GM21447 (cell line): Measurements from ENCODE around the gene PIK3CB.
"Not testable (repeated sequence)": the region's sequence is repeated elsewhere in the genome, so short reads cannot be mapped to it uniquely, and the experiment has no call there.

Experiments
- ATAC-seq: cut with Tn5 transposase; IDR thresholded peaks from one replicate; pipeline ENCODE4 v1.9.1; 2021; ENCODE audit not compliant: unreplicated experiment

PIK3CB gene

DNA sequence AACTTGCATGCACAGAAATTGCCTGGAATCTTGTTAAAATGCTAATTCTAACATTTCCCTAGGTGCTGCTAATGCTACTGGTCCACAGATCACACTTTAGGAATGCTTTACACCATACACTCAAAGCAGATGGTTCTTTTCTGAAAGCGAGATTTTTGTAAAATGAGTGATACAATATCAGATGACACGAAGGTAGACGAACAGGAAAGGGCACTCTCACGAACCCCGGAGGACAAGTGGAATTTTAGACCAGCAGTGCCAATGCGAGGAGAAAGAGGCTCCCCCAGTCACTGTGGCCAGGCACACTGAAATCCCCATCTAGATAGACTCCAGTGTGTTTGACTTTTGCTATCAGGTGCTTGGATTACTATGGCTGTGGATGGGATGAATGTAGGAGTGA, 205.2 kb downstream of the PIK3CB start:
- ATAC-seq, result no peak

DNA sequence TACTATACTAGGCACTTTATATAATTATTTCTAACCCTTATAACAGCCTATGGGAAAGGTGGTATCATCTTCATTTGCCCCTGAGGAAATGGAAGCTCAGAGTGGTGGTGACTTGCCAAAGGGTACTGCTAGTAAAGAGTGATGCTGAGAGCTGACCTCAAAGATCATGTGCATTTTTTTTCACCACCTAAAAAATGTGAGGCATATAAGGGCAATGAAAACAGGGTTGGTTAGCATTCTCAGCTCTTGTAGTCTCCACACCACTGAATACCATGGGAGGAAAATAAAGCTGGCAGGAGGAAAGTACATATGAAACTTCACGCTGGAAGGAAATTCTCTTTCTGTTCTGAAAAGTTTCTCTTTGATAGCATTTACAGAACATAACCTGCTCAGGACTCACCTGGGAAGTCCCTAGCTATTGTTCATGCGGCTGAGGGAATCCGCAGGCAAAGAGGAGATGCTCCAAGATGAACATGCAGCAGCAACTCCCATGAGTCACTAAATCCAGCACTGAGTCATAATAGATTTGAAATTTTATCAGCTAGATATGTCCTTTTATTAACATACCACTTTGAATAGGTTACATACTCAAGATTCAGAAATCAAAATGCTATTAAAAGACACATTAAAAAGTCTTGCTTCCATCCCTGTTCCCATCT, 208.9 kb downstream of the PIK3CB start:
- no peak for ATAC-seq

DNA sequence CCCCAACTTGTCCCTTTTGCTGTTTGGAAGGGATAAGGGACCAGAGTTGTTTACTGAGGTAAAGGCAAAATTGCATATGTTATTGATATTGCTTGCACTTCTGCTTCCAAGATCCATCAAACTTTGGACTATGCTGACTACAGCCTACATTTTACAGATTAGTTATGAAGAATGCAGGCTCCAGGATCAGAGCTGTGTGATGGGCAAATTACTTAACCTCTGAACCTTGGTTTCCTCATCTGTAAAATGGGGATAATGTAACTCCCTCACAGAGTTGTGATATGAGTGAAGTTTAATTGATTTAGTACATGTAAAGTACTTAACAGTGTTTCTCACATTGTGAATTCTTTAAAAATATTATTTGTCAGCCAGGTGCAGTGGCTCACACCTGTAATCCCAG, 210.2 kb downstream of the PIK3CB start:
- ATAC-seq, result no peak

DNA sequence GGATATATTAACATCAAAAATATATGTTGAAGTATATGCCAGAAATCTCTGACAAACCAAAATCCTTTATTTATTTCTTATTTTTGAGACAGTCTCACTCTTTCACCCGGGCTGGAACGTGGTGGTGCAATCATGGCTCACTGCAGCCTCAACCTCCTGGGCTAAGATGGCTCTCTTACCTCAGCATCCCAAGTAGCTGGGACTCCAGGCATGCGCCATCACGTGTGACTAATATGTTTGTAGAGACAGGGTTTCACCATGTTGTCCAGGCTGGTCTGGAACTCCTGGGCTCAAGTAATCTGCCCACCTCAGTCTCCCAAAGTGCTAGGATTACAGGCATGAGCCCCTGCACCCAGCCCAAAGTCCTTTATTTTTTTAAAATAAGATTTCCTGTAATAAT, 214.3 kb downstream of the PIK3CB start:
- no peak for ATAC-seq

DNA sequence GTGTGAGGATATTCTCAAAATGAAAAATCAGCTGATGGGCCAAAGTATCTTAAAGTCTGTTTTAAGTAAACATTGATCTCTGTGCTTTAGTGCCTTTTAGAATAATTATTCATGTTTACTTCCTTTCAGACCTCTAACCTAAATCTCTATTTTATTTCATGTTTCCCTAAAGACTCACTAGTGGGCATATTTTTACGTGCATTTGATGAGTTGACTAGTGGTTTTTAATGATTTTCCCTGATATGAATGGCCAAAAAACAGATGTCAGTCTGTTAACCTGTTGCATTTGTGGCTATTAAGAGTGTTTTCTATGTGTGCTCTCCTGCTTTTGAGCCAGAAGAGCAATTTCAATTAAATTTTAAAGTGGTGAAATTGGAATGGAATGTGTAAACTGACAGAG, 219.3 kb downstream of the PIK3CB start:
- ATAC-seq, result no peak

DNA sequence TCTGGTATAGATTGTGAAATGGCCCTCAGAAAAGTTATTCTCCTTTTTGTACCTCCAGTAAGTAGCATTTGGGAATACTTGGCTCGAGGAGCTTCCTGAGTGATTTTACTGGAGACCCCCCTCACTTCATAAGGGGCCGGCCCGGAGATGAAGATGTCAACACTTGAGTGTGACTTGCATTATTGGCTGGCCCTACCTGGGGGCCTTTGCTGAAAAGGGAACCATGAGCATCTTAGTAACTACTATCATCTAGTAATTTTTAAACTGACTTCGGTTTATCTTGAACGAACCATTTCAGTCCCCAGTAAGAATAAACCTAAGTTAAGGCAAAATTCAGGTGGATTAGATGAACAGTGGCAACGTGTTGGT, 224.8 kb downstream of the PIK3CB start:
- no peak for ATAC-seq

DNA sequence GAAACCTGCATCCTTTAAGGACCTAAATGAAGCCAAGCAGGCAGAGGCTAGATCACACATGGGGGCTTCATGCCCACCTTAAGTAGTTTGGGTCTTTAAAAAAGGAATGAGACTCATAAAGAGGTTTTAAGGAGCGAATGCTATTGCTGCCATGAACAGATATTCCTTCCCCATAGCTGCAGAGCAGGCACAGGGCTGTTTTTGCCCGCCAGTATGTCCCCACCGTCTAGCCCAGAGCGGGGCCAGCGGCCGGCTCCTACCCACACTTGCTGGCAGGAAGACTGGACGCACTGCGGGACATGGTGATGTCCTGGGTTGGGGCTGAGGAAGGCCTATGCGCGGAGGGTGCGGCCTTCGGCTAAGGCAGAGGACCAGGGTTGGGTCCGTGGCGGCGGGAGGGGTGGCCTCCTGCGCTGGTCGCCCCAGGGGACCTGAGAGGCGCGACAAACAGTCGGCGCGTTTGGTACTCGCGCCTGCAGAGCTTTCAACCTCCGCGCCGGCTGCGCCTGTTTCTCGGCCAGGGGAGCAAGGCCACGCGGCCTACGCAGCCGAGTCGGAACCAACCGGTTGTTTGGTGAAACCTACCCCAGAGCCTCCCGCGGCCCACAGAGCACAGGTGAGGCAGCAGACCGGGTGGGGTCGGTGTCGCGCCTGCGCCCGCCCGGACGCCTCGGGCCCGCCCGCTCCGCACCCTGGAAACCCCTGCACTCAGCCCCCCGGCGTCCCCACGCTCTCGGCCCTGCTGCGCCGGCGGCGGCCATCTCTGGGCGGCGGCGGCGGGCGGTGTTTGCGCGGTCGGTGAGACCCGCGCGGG, 226.2 kb downstream of the PIK3CB start, which contains the start of gene FAIM:
TSS of gene FAIM (plus strand) at position 450 of the 814 bp plus-strand sequence. CDS start 10,956 bp downstream, outside the sequence.
- peak; percentile 69 for ATAC-seq

DNA sequence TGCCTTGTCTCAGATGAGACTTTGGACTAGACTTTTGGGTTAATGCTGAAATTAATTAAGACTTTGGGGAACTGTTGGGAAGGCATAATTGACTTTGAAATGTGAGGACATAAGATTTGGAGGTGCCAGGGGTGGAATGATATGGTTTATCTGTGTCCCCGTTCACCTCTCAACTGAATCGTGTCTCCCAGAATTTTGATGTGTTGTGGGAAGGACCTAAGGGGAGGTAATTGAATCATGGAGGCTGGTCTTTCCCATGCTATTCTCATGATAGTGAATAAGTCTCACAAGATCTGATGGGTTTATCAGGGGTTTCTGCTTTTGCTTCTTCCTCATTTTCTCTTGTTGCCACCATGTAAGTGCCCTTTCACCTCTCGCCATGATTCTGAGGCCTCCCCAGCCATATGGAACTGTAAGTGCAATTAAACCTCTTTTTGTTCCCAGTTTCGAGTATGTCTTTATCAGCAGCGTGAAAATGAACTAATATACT, 230.6 kb downstream of the PIK3CB start:
- not testable (repeated sequence) for ATAC-seq
